H7 (cell line): ENCODE results near the gene YIF1B. TPM values are rescaled to one million over a fixed set of nuclear protein-coding genes. Genes with fewer than 3 reads are reported as not detected.
"Not testable (repeated sequence)": the region's sequence is repeated elsewhere in the genome, so short reads cannot be mapped to it uniquely, and the experiment has no call there.

Source experiments
- DNase-seq: peaks from one replicate; pipeline ENCODE4 v3.0.0; 2012
- H3K27me3 ChIP-seq: 2 replicates; pipeline ENCODE4 v1.6.0; 2011; ENCODE audit warnings: mild to moderate bottlenecking, low read length; ENCODE audit not compliant: control insufficient read depth, insufficient read depth
- H3K36me3 ChIP-seq: replicated peaks from 2 replicates; pipeline ENCODE4 v1.5.1; 2011; ENCODE audit warnings: low read length; ENCODE audit not compliant: control insufficient read depth, insufficient read depth
- H3K4me3 ChIP-seq: 2 replicates; pipeline ENCODE4 v1.5.1; 2011; ENCODE audit warnings: low read depth, mild to moderate bottlenecking, control low read depth, low read length, moderate library complexity; ENCODE audit not compliant: insufficient read depth
- total RNA-seq: library from RNA; depleted of rRNA; stranded (reverse); fragments of >200 nt; shearing (Covaris generic); gene quantifications from 2 replicates; pipeline ENCODE4 v1.2.3, GENCODE V29; 2014

YIF1B gene
- total RNA-seq, 1 experiment from 2014 or later, result 147 TPM

DNA sequence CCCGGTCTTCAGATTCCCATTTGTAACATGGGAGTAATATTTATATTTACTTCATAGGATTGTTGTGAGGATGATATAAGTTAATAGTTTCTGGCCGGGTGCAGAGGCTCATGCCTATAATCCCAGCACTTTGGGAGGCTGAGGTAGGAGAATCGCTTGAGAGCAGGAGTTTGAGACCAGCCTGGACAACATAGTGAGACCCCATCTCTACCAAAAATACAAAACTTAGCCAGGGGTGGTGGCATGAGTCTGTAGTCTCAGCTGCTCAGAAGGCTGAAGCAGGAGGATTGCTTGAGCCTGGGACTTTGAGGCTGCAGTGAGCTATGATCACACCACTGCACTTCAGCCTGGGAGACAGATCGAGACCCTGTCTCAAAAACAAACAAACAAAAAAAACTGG lies 31.1 kb upstream of the YIF1B start:
- DNase-seq, result no peak
- Histone ChIP-seq H3K27me3 (no peaks in the 10 kb centered on the region; the same call in 1 of the 2 replicates), H3K36me3 (no peaks in the 10 kb centered on the region), H3K4me3 (no peak overlapping the region)

- Histone ChIP-seq H3K36me3 (no peaks in the 10 kb centered on the region), H3K4me3 (no peak overlapping the region), H3K27me3 (peaks cover 3% of the 10 kb centered on the region; the same call in 1 of the 2 replicates)
- DNase-seq, result no peak
Measured at GRCh38 chr19:38340927-38341326, 25.2 kb upstream of the YIF1B start.

GRCh38 chr19:38339011-38339410 lies 23.3 kb upstream of the YIF1B start:
- DNase-seq, H3K27me3 ChIP-seq, H3K4me3 ChIP-seq, H3K36me3 ChIP-seq: not testable (repeated sequence)

DNA sequence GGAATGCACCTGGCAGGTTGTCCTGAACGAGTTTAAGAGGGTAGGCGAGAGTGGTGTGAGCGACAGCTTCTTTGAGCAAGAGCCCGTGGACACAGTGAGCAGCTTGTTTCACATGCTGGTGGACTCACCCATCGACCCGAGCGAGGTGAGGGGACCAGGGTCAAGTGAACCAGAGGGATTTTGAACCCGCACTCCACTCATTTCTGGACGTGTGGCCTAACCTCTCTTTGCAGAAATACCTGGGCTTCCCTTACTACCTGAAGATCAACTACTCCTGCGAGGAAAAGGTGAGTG lies 21.6 kb upstream of the YIF1B start:
- Histone ChIP-seq H3K27me3 (peaks cover 3% of the 10 kb centered on the region; the same call in 1 of the 2 replicates), H3K4me3 (peak overlapping the region; percentile 45), H3K36me3 (no peaks in the 10 kb centered on the region)
- DNase-seq, result no peak

- Histone ChIP-seq H3K27me3 (peaks cover 3% of the 10 kb centered on the region; the same call in 1 of the 2 replicates), H3K36me3 (no peaks in the 10 kb centered on the region), H3K4me3 (peak overlapping the region; percentile 71)
- peak; percentile 97 for DNase-seq
Measured at GRCh38 chr19:38336638-38337359, 21.1 kb upstream of the YIF1B start.

DNA sequence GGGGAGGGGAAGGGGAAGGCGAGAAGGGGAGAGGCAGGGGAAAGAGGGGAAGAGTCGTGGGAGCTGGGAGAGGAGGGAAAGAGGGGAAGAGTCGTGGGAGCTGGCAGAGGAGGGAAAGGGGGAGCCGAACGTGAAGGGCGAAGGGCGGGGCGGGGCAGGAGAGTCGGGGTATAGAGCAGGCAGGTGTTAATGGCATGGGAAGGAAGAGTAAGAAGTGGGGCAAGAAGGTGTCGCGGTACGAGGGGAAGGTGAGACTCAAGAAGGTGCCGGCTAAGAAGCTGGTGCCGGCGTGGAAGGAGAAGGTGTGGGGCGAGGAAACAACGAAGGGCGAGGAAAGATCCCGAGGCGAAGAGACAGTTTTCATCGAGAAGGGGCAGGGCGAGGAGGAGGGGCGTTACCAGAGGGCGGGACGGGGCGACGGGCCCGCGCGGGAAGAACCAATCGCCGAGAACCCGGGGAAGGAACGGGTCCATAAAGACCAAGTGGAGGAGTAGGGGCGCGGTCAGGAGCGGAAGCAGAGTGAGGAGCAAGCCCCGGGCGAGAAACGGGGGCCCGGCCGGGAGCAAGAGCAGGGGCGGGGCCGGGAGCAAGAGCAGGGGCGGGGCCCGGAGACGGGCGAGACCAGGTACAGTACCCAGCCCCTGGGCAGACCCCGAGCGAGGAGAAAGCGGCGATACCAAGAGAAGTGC lies 20.3 kb upstream of the YIF1B start:
- Histone ChIP-seq H3K27me3 (peaks cover 3% of the 10 kb centered on the region; the same call in 1 of the 2 replicates), H3K36me3 (no peaks in the 10 kb centered on the region), H3K4me3 (peak overlapping the region; percentile 71)
- DNase-seq, result peak; percentile 97

DNA sequence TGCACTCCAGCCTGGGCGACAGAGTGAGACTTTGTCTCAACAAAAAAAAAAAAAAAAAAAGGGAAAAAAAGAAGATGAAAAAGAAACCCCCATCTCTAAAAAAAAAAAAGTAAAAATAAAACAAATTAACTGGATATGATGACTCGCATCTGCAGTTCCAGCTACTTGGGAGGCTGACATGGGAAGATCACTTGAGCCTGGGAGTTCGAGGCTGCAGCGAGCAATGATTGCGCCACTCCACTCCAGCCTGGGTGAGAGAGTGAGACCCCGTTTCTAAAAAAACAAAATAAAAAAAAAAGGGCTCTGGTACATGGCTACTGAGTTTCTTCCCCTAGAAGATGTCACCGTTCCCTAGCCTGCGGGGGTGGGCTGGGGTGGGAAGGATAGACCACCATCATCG lies 17.5 kb upstream of the YIF1B start:
- peaks cover 3% of the 10 kb centered on the region; the same call in 1 of the 2 replicates for H3K27me3 ChIP-seq
- DNase-seq, result no peak
- peaks cover under 1% of the 10 kb centered on the region for H3K36me3 ChIP-seq
- H3K4me3 ChIP-seq, result no peak overlapping the region

- H3K36me3 ChIP-seq, result peaks cover 7% of the 10 kb centered on the region
- no peak overlapping the region for H3K4me3 ChIP-seq
- H3K27me3 ChIP-seq, result no peaks in the 10 kb centered on the region
- DNase-seq, result no peak
Measured at GRCh38 chr19:38331728-38332127, 16.0 kb upstream of the YIF1B start.

- Histone ChIP-seq H3K4me3 (no peak overlapping the region), H3K27me3 (no peaks in the 10 kb centered on the region), H3K36me3 (peaks cover 7% of the 10 kb centered on the region)
- DNase-seq, result no peak
Measured at GRCh38 chr19:38329651-38330050, 13.9 kb upstream of the YIF1B start.

DNA sequence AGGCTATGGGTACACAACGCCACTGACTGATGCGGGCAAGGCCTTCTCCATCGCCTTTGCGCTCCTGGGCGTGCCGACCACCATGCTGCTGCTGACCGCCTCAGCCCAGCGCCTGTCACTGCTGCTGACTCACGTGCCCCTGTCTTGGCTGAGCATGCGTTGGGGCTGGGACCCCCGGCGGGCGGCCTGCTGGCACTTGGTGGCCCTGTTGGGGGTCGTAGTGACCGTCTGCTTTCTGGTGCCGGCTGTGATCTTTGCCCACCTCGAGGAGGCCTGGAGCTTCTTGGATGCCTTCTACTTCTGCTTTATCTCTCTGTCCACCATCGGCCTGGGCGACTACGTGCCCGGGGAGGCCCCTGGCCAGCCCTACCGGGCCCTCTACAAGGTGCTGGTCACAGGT lies 10.8 kb upstream of the YIF1B start:
- H3K27me3 ChIP-seq, result peaks cover 2% of the 10 kb centered on the region; the same call in 1 of the 2 replicates
- no peak for DNase-seq
- no peak overlapping the region for H3K4me3 ChIP-seq
- H3K36me3 ChIP-seq, result peaks cover 7% of the 10 kb centered on the region

- DNase-seq, result no peak
- peaks cover 23% of the 10 kb centered on the region for H3K27me3 ChIP-seq
Measured at GRCh38 chr19:38324431-38324830, 8.7 kb upstream of the YIF1B start.

GRCh38 chr19:38323291-38323690 lies 7.5 kb upstream of the YIF1B start:
- Histone ChIP-seq H3K36me3 (peaks cover 7% of the 10 kb centered on the region), H3K27me3 (peaks cover 34% of the 10 kb centered on the region)
- no peak for DNase-seq

More at GRCh38 chr19:38324431-38324830, 8.7 kb upstream of the YIF1B start:
- Histone ChIP-seq H3K4me3 (no peak overlapping the region), H3K36me3 (peaks cover 7% of the 10 kb centered on the region)

GRCh38 chr19:38321646-38322196 lies 6.0 kb upstream of the YIF1B start:
- Histone ChIP-seq H3K27me3 (peaks cover 39% of the 10 kb centered on the region), H3K4me3 (no peak overlapping the region), H3K36me3 (no peaks in the 10 kb centered on the region; the same call in 1 of the 2 replicates)
- no peak for DNase-seq

More at GRCh38 chr19:38323291-38323690, 7.5 kb upstream of the YIF1B start:
- H3K4me3 ChIP-seq, result no peak overlapping the region

- no peaks in the 10 kb centered on the region; the same call in 1 of the 2 replicates for H3K36me3 ChIP-seq
- no peak for DNase-seq
- peaks cover 39% of the 10 kb centered on the region for H3K27me3 ChIP-seq
- H3K4me3 ChIP-seq, result no peak overlapping the region
Measured at GRCh38 chr19:38320969-38321339, 5.2 kb upstream of the YIF1B start.
